HCT116 (cell line): ENCODE results near the gene PROX2. TPM values are rescaled to one million over a fixed set of nuclear protein-coding genes. Genes with fewer than 3 reads are reported as not detected.

Source experiments
- ATAC-seq: fragments of 200-7000 bp; cut with Tn5 transposase; 2 replicates; pipeline ENCODE4 v1.9.1; 2020; ENCODE audit warnings: mild to moderate bottlenecking, moderate library complexity
- BruUV-seq: library from RNA; stranded (reverse); fragments of 400-500 nt; replicated peaks from 2 replicates; lab custom pipeline; 2021; lab: Mats Ljungman, UMichigan
- CTCF ChIA-PET: fragments of 300-600 bp; sonication (Branson Sonifier 250); formaldehyde crosslinking; loops from one replicate; lab custom pipeline; 2021; ENCODE audit warnings: antibody characterized with exemption; lab: Charles Lee
- POLR2A ChIA-PET: fragments of 300-600, 350-600 bp; sonication (Branson Sonifier 250); formaldehyde crosslinking; loops from one replicate; lab custom pipeline; 2021; ENCODE audit warnings: antibody characterized with exemption; lab: Charles Lee
- RAD21 ChIA-PET, 2 experiments: fragments of 300-600 bp; sonication (Branson Sonifier 250); formaldehyde crosslinking; loops; one replicate each; lab custom pipeline; 2023; ENCODE audit warnings: low total read pairs in 2 of 2; ENCODE audit not compliant: uncharacterized antibody in 2 of 2, unreplicated experiment in 2 of 2, low non-redundant PET in 1 of 2; lab: Charles Lee
- DNase-seq: peaks from one replicate; pipeline ENCODE4 v3.0.0-alpha.2; 2010; ENCODE audit warnings: low read depth, low spot score
- H2AFZ ChIP-seq: fragments of 200-600 bp; shearing (Covaris generic), sonication (generic); 2 replicates; pipeline ENCODE4 v1.6.1; 2017; ENCODE audit warnings: low read depth, mixed run types, mixed read lengths, antibody characterized with exemption, low read length; ENCODE audit not compliant: poor library complexity, severe bottlenecking
- H3K27ac ChIP-seq: 2 replicates; pipeline ENCODE4 v1.5.1; 2012; ENCODE audit warnings: low read depth, low read length
- H3K27me3 ChIP-seq: fragments of 200-600 bp; sonication (generic); 2 replicates; pipeline ENCODE4 v1.6.1; 2016; ENCODE audit warnings: mixed run types, low read length, mixed read lengths; ENCODE audit not compliant: insufficient read depth
- H3K36me3 ChIP-seq, 2 experiments: fragments of 200-500 bp in 1 of 2; fragments of 200-600 bp in 1 of 2; sonication (Bioruptor generic) in 1 of 2; sonication (generic) in 1 of 2; 2 replicates each; pipeline versions ENCODE4 v1.5.1 to v1.6.1; 2014 to 2016; ENCODE audit warnings: low read length in 2 of 2, inconsistent platforms in 1 of 2, mixed read lengths in 1 of 2, mixed run types in 1 of 2; ENCODE audit not compliant: insufficient read depth in 2 of 2, control insufficient read depth in 1 of 2
- H3K4me1 ChIP-seq, 2 experiments: fragments of 200-600 bp in 1 of 2; sonication (generic) in 1 of 2; 2 replicates each; pipeline versions ENCODE4 v1.5.1 to v1.6.1; 2012 to 2017; ENCODE audit warnings: low read length in 2 of 2, inconsistent platforms in 1 of 2, mild to moderate bottlenecking in 1 of 2, mixed read lengths in 1 of 2, mixed run types in 1 of 2, moderate library complexity in 1 of 2; ENCODE audit not compliant: insufficient read depth in 2 of 2, control insufficient read depth in 1 of 2
- H3K4me2 ChIP-seq: fragments of 200-600 bp; sonication (generic); 2 replicates; pipeline ENCODE4 v1.6.1; 2017; ENCODE audit warnings: mixed run types, low read length, mixed read lengths
- H3K4me3 ChIP-seq, 2 experiments: fragments of 200-600 bp in 1 of 2; sonication (generic) in 1 of 2; replicated peaks in 1 of 2; 2 replicates each; pipeline ENCODE4 v1.5.1; 2011 to 2016; ENCODE audit warnings: low read length in 2 of 2, control low read depth in 1 of 2, low read depth in 1 of 2, mild to moderate bottlenecking in 1 of 2, mixed read lengths in 1 of 2, mixed run types in 1 of 2
- H3K79me2 ChIP-seq: fragments of 200-600 bp; sonication (generic); 2 replicates; pipeline ENCODE4 v1.6.1; 2017; ENCODE audit warnings: mild to moderate bottlenecking, mixed run types, low read length, moderate library complexity, mixed read lengths; ENCODE audit not compliant: insufficient read depth
- H3K9ac ChIP-seq: fragments of 200-600 bp; sonication (generic); 2 replicates; pipeline ENCODE4 v1.6.1; 2016; ENCODE audit warnings: low read length, mixed read lengths
- H3K9me2 ChIP-seq: fragments of 200-600 bp; sonication (generic), shearing (Covaris generic); 2 replicates; pipeline ENCODE4 v1.6.1; 2017; ENCODE audit warnings: mixed run types, mild to moderate bottlenecking, moderate library complexity; ENCODE audit not compliant: insufficient read depth
- H3K9me3 ChIP-seq, 2 experiments: fragments of 200-500 bp in 1 of 2; fragments of 200-600 bp in 1 of 2; sonication (Bioruptor generic) in 1 of 2; sonication (generic) in 1 of 2; 2 replicates each; pipeline ENCODE4 v1.6.1; 2014 to 2017; ENCODE audit warnings: low read length in 2 of 2, mixed read lengths in 2 of 2, inconsistent platforms in 1 of 2, low read depth in 1 of 2, mild to moderate bottlenecking in 1 of 2, mixed run types in 1 of 2, moderate library complexity in 1 of 2; ENCODE audit not compliant: control insufficient read depth in 1 of 2, insufficient read depth in 1 of 2
- H4K20me1 ChIP-seq: fragments of 200-600 bp; sonication (generic), shearing (Covaris generic); 2 replicates; pipeline ENCODE4 v1.6.1; 2017; ENCODE audit warnings: mixed run types, mild to moderate bottlenecking, moderate library complexity; ENCODE audit not compliant: insufficient read depth
- CTCF ChIP-seq, 3 experiments: fragments of 200-600 bp in 1 of 3; sonication (generic) in 1 of 3; IDR thresholded peaks in 2 of 3; conservative IDR thresholded peaks in 1 of 3; 2 replicates each; pipeline ENCODE4 v1.5.1; 2012 to 2017; ENCODE audit warnings: low read depth in 2 of 3, low read length in 2 of 3, antibody characterized with exemption in 1 of 3, borderline replicate concordance in 1 of 3, control low read depth in 1 of 3, mild to moderate bottlenecking in 1 of 3, mixed read lengths in 1 of 3, mixed run types in 1 of 3, moderate library complexity in 1 of 3; ENCODE audit not compliant: insufficient read depth in 1 of 3
- MAX ChIP-seq: IDR thresholded peaks from 2 replicates; pipeline ENCODE4 v1.6.1; 2012
- POLR2AphosphoS5 ChIP-seq: IDR thresholded peaks from 2 replicates; pipeline ENCODE4 v1.6.1; 2011; ENCODE audit warnings: mild to moderate bottlenecking, low read depth, low read length, moderate library complexity
- RAD21 ChIP-seq: IDR thresholded peaks from 2 replicates; pipeline ENCODE4 v1.6.1; 2012; ENCODE audit warnings: low read depth, mild to moderate bottlenecking
- REST ChIP-seq: IDR thresholded peaks from 2 replicates; pipeline ENCODE4 v1.6.1; 2012; ENCODE audit warnings: low read depth
- SP1 ChIP-seq: IDR thresholded peaks from 2 replicates; pipeline ENCODE4 v1.6.1; 2012; ENCODE audit warnings: low read depth
- YY1 ChIP-seq: IDR thresholded peaks from 2 replicates; pipeline ENCODE4 v1.6.1; 2011; ENCODE audit warnings: low read length, low read depth, moderate library complexity, mild to moderate bottlenecking; ENCODE audit not compliant: insufficient replicate concordance; ENCODE audit errors: extremely low read depth
- ZFX ChIP-seq: fragments of 450-650 bp; IDR thresholded peaks from 2 replicates; pipeline ENCODE4 v1.6.1; 2017
- intact Hi-C: fragments of 100-400 bp; cut with micrococcal nuclease; formaldehyde crosslinking; loops from 2 replicates; pipeline ENCODE4 v1.10.0; 2022
- total RNA-seq: library from RNA; stranded (reverse); gene quantifications from one replicate; pipeline ENCODE4 v1.2.1, GENCODE V29; 2021; ENCODE audit not compliant: unreplicated experiment

Gene PROX2
- total RNA-seq, 1 experiment from 2014 or later: not detected

- H3K27me3 ChIP-seq: no peaks in the 10 kb centered on the region
- H3K9me3 ChIP-seq: no peaks in the 10 kb centered on the region
- DNase-seq: peak; percentile 28
- ChIA-PET CTCF (interaction anchor here (0.6 to 5.5 kb wide), 18 partner anchors 12 to 400 kb away, joined by 3 to 94 read pairs (median 4); partner anchors contain the start of gene RPS6KL1), RAD21 (interaction anchor here (0.7 to 2.6 kb wide), 4 partner anchors 44 to 297 kb away, joined by 4 to 13 read pairs (median 8); no protein-coding TSS in a partner anchor), POLR2A (interaction anchor here (1.0 to 1.3 kb wide), 2 partner anchors 297 to 377 kb away, joined by 3 to 4 read pairs; no protein-coding TSS in a partner anchor)
- BruUV-seq: no TSS peak
- no peaks in the 10 kb centered on the region for H4K20me1 ChIP-seq
- no peak overlapping the region for H3K4me2 ChIP-seq
- H3K4me3 ChIP-seq: no peak overlapping the region
- H3K36me3 ChIP-seq: peaks cover 18 to 22% of the 10 kb centered on the region in 2 experiments
- no peak overlapping the region for H3K9ac ChIP-seq
- no peaks in the 10 kb centered on the region for H3K9me2 ChIP-seq
- no peak overlapping the region for H3K27ac ChIP-seq
- H3K79me2 ChIP-seq: no peaks in the 10 kb centered on the region
- TF ChIP-seq REST: no peak
- peak; percentile 39 for TF ChIP-seq YY1
- TF ChIP-seq SP1: no peak
- peak; percentile 13; the same call in 1 of the 2 replicates for TF ChIP-seq ZFX
- TF ChIP-seq MAX: peak; percentile 81
- TF ChIP-seq RAD21: peak; percentile 71
- peak; percentile 75 to 98 (median 97); a peak in 5 of 6 replicates for TF ChIP-seq CTCF (IDR thresholded peaks at IDR 0.05 in 2 of 3, conservative IDR thresholded peaks at IDR 0.05 in 1 of 3; ENCODE audit: borderline replicate concordance in 1 of 3, insufficient read depth in 1 of 3, low read depth in 2 of 3, low read length in 2 of 3)
- peak; percentile 32; the same call in 1 of the 2 replicates for TF ChIP-seq POLR2AphosphoS5
- intact Hi-C loops: loop anchor here (1.0 to 2.0 kb wide), 2 partner anchors 44 to 297 kb away; no protein-coding TSS in a partner anchor
- ATAC-seq: peak; percentile 68
- H3K4me1 ChIP-seq: peaks cover 4 to 9% of the 10 kb centered on the region in 2 experiments; a peak in 2 of 4 replicates
- no peak overlapping the region for H2AFZ ChIP-seq
These were observed 29.7 kb upstream of the PROX2 start for GRCh38 chr14:74905595-74906142.
